Measurements from ENCODE around the gene TMEM132A. TPM values are rescaled to one million over a fixed set of nuclear protein-coding genes. Genes with fewer than 3 reads are reported as not detected.

Gene TMEM132A
- total RNA-seq, 4 donors from 2014 or later, result 11.8 to 52.7 (median 17.8) TPM

GRCh38 chr11:60921259-60921658 lies 3.0 kb upstream of the TMEM132A start:
- intact Hi-C loops (cut with DNase I), result no loop called here
- H3K36me3 ChIP-seq, result peaks cover 31 to 42% (median 32%) of the 10 kb centered on the region in 3 donors
- H3K27me3 ChIP-seq, result peaks cover 0 to 19% (median 0%) of the 10 kb centered on the region in 4 donors
- no peak for TF ChIP-seq POLR2A (IDR thresholded peaks at IDR 0.05)
- TF ChIP-seq CTCF (IDR thresholded peaks at IDR 0.05), result no peak
- no peaks in the 10 kb centered on the region for H3K9me3 ChIP-seq
- no peak for DNase-seq
- peaks cover 53 to 80% (median 54%) of the 10 kb centered on the region in 3 donors for H3K4me1 ChIP-seq
- WGBS, 2 donors, result 91% methylated on average over 11 of the region's 11 CpGs
- H3K27ac ChIP-seq, result no peak overlapping the region
- no peak overlapping the region for H3K4me3 ChIP-seq

GRCh38 chr11:60921777-60922335 lies 2.4 kb upstream of the TMEM132A start:
- DNase-seq, result no peak
- no peak overlapping the region for H3K4me3 ChIP-seq
- peaks cover 48 to 77% (median 48%) of the 10 kb centered on the region in 3 donors for H3K4me1 ChIP-seq
- no peak overlapping the region for H3K27ac ChIP-seq
- peaks cover 0 to 24% (median 0%) of the 10 kb centered on the region in 4 donors for H3K27me3 ChIP-seq
- no peaks in the 10 kb centered on the region for H3K9me3 ChIP-seq
- WGBS, 2 donors, result 74 to 87% methylated on average over 3 to 5 of the region's 23 CpGs
- intact Hi-C loops (cut with DNase I), result no loop called here
- TF ChIP-seq CTCF (IDR thresholded peaks at IDR 0.05) (no peak), POLR2A (IDR thresholded peaks at IDR 0.05) (no peak)
- H3K36me3 ChIP-seq, result peaks cover 31 to 42% (median 32%) of the 10 kb centered on the region in 3 donors

GRCh38 chr11:60922906-60923305 lies 1.4 kb upstream of the TMEM132A start:
- WGBS, 2 donors, result 75 to 90% methylated on average over 2 of the region's 6 CpGs
- intact Hi-C loops (cut with DNase I), result no loop called here
- DNase-seq, result no peak
- H3K4me1 ChIP-seq, result peaks cover 39 to 77% (median 48%) of the 10 kb centered on the region in 3 donors
- H3K4me3 ChIP-seq, result no peak overlapping the region
- peaks cover 0 to 30% (median 0%) of the 10 kb centered on the region in 4 donors for H3K27me3 ChIP-seq
- no peak for TF ChIP-seq POLR2A (IDR thresholded peaks at IDR 0.05)
- no peak for TF ChIP-seq CTCF (IDR thresholded peaks at IDR 0.05)
- H3K36me3 ChIP-seq, result peaks cover 31 to 42% (median 32%) of the 10 kb centered on the region in 3 donors
- no peak overlapping the region for H3K27ac ChIP-seq
- H3K9me3 ChIP-seq, result no peaks in the 10 kb centered on the region

- Histone ChIP-seq H3K27me3 (peaks cover 0 to 30% (median 0%) of the 10 kb centered on the region in 4 donors), H3K4me1 (peaks cover 36 to 77% (median 44%) of the 10 kb centered on the region in 3 donors), H3K36me3 (peaks cover 31 to 44% (median 32%) of the 10 kb centered on the region in 3 donors), H3K27ac (no peak overlapping the region), H3K4me3 (no peak overlapping the region), H3K9me3 (no peaks in the 10 kb centered on the region)
- TF ChIP-seq CTCF (IDR thresholded peaks at IDR 0.05), result no peak
- TF ChIP-seq POLR2A (IDR thresholded peaks at IDR 0.05), result no peak
- DNase-seq, result no peak
- intact Hi-C loops (cut with DNase I), result no loop called here
- WGBS, 2 donors, result 70 to 74% methylated on average over 3 to 4 of the region's 5 CpGs
Measured at GRCh38 chr11:60923326-60923725, 934 bp upstream of the TMEM132A start.

- Histone ChIP-seq H3K27ac (peak overlapping the region in 2 of 4 donors; percentile 40 to 59), H3K4me1 (peaks cover 32 to 73% (median 40%) of the 10 kb centered on the region in 3 donors), H3K36me3 (peaks cover 31 to 48% (median 32%) of the 10 kb centered on the region in 3 donors), H3K4me3 (peak overlapping the region in 3 of 4 donors; percentile 57 to 81 (median 68)), H3K9me3 (no peaks in the 10 kb centered on the region), H3K27me3 (peaks cover 0 to 30% (median 0%) of the 10 kb centered on the region in 4 donors)
- WGBS, 2 donors, result 71 to 80% methylated on average over 1 of the region's 6 CpGs
- TF ChIP-seq POLR2A (IDR thresholded peaks at IDR 0.05) (no peak), CTCF (IDR thresholded peaks at IDR 0.05) (no peak)
- intact Hi-C loops (cut with DNase I), result no loop called here
- DNase-seq, result no peak
Measured at GRCh38 chr11:60923800-60924109, 505 bp upstream of the TMEM132A start.

All from esophagus squamous epithelium (tissue), 5 donors.